ENCODE results near the gene TLE3. TPM values are rescaled to one million over a fixed set of nuclear protein-coding genes. Genes with fewer than 3 reads are reported as not detected.

TLE3 gene
- total RNA-seq, 1 experiment from 2014 or later: 98.2 TPM

DNA sequence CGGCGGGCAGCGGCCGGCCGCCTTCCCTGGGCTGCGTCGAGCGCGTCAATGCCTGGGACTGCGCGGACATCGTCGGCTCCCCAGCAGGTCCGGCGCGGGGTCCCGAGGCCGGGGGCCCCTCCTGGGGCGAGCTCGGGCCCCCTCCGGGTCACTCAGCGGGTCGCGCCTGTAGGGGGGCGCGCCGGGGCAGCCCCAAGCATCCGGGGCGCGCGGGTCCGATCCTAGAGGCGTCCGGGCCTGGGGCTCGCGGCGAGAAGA, 725 bp downstream of the TLE3 start:
- H4K5ac ChIP-seq (ENCODE audit: insufficient read length, low read depth, low read length): no peak overlapping the region
- peak overlapping the region; percentile 86 for H3K4me2 ChIP-seq (ENCODE audit: insufficient read depth, insufficient read length, low read length)
- H3K36me3 Mint-ChIP-seq (ENCODE audit: insufficient read depth in 1 of 3, low read depth in 3 of 3): peaks cover 9 to 28% (median 26%) of the 10 kb centered on the region in 3 experiments
- H3K4me1 ChIP-seq (ENCODE audit: insufficient read depth, low read length): peaks cover 12% of the 10 kb centered on the region; the same call in 1 of the 2 replicates
- H3K9ac ChIP-seq (ENCODE audit: extremely low read depth, insufficient read length, low read length): peak overlapping the region; percentile 86
- H3K23me2 ChIP-seq (ENCODE audit: insufficient read length, low read depth, low read length, poor library complexity, severe bottlenecking): peaks cover 29% of the 10 kb centered on the region
- peaks cover 2% of the 10 kb centered on the region; the same call in 1 of the 2 replicates for H3K79me2 ChIP-seq (ENCODE audit: insufficient read depth, low read length)
- H2BK120ac ChIP-seq (ENCODE audit: low read depth, low read length, poor library complexity, severe bottlenecking): no peak overlapping the region
- H3K4me1 Mint-ChIP-seq: peaks cover 45 to 47% of the 10 kb centered on the region in 2 experiments
- H2BK20ac ChIP-seq (ENCODE audit: low read depth, low read length, poor library complexity, severe bottlenecking): no peak overlapping the region
- TF ChIP-seq, protein P1, sequence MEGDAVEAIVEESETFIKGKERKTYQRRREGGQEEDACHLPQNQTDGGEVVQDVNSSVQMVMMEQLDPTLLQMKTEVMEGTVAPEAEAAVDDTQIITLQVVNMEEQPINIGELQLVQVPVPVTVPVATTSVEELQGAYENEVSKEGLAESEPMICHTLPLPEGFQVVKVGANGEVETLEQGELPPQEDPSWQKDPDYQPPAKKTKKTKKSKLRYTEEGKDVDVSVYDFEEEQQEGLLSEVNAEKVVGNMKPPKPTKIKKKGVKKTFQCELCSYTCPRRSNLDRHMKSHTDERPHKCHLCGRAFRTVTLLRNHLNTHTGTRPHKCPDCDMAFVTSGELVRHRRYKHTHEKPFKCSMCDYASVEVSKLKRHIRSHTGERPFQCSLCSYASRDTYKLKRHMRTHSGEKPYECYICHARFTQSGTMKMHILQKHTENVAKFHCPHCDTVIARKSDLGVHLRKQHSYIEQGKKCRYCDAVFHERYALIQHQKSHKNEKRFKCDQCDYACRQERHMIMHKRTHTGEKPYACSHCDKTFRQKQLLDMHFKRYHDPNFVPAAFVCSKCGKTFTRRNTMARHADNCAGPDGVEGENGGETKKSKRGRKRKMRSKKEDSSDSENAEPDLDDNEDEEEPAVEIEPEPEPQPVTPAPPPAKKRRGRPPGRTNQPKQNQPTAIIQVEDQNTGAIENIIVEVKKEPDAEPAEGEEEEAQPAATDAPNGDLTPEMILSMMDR (conservative IDR thresholded peaks at IDR 0.05): no peak
- no peak overlapping the region for H3K23ac ChIP-seq (ENCODE audit: insufficient read length, low read depth, low read length)
- H2BK12ac ChIP-seq (ENCODE audit: insufficient read length, low read depth, low read length): no peak overlapping the region
- H4K20me1 ChIP-seq (ENCODE audit: control insufficient read depth, insufficient read depth, insufficient read length): no peaks in the 10 kb centered on the region
- H3K9me3 Mint-ChIP-seq: peaks cover 2% of the 10 kb centered on the region in 2 experiments; a peak in 2 of 5 replicates
- no peak overlapping the region for H2BK15ac ChIP-seq (ENCODE audit: low read depth, low read length)
- H3K27ac ChIP-seq (ENCODE audit: insufficient read length, low read depth, low read length): no peak overlapping the region
- H3K9me3 ChIP-seq (ENCODE audit: control insufficient read depth, low read depth, low read length): no peaks in the 10 kb centered on the region
- H3K4ac ChIP-seq (ENCODE audit: low read depth, low read length): no peak overlapping the region
- H4K8ac ChIP-seq (replicated peaks; ENCODE audit: insufficient read length, low read depth, low read length): no peak overlapping the region
- peaks cover 2% of the 10 kb centered on the region; the same call in 1 of the 2 replicates for H3K27me3 ChIP-seq (ENCODE audit: insufficient read depth, low read length)
- DNase-seq: no peak
- peak overlapping the region; percentile 93 for H3K18ac ChIP-seq (ENCODE audit: insufficient read length, low read depth, low read length)
- no peaks in the 10 kb centered on the region for H3K79me1 ChIP-seq (ENCODE audit: insufficient read depth, low read depth, low read length, poor library complexity, severe bottlenecking)
- H3K14ac ChIP-seq (ENCODE audit: insufficient read depth, low read length): peak overlapping the region; percentile 96
- no CpG with 5 or more reads among the region's 37 CpGs for WGBS (ENCODE audit: extremely low coverage, insufficient read length, low lambda C conversion rate)
- peak overlapping the region; percentile 93 to 100; a peak in 4 of 5 replicates for H3K4me3 Mint-ChIP-seq
- H2AFZ ChIP-seq (ENCODE audit: low read length): no peak overlapping the region
- peak overlapping the region; percentile 74 for H4K91ac ChIP-seq (ENCODE audit: insufficient read length, low read depth, low read length)
- H2AK5ac ChIP-seq (ENCODE audit: insufficient read length, low read length): no peak overlapping the region
- no peak overlapping the region for H3K27ac Mint-ChIP-seq
- no peak overlapping the region for H2BK5ac ChIP-seq (ENCODE audit: insufficient read length, low read length)
- peaks cover 19% of the 10 kb centered on the region for H3K27me3 Mint-ChIP-seq (ENCODE audit: low read depth)
- no peak overlapping the region for H3K56ac ChIP-seq (ENCODE audit: insufficient read length, low read depth, low read length)
- no peak overlapping the region for H3T11ph ChIP-seq (ENCODE audit: low read length)

Data from H9 (cell line).